ENCODE data around the gene ATP8A2. TPM values are rescaled to one million over a fixed set of nuclear protein-coding genes. Genes with fewer than 3 reads are reported as not detected.

ATP8A2 gene
- total RNA-seq, 1 experiment from 2014 or later = not detected

DNA sequence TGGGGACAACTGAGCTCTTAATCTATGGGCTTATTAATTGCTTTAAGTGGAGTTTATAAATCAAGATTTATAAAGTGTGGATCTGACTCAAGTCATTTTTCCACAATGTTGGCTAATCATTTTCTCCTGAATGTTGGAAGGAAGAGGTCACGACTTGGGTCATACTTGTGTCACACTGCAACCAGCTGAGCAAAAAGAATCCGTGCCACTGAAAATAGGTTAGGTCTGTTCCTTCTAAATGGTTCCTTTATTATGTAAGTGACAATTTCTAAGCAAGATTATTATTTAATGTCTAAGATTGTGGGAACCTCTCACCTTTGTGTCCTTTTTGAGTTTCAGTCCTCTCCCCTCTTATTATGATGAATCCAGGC lies 501.5 kb downstream of the ATP8A2 start:
- Histone ChIP-seq H3K4me3 (ENCODE audit: low read depth in 2 of 2, low read length in 2 of 2) (no peak overlapping the region), H3K27me3 (ENCODE audit: control insufficient read depth, insufficient read depth, low read length) (no peaks in the 10 kb centered on the region), H3K36me3 (ENCODE audit: control insufficient read depth, insufficient read depth, low read length) (no peaks in the 10 kb centered on the region), H3K9me3 (ENCODE audit: control insufficient read depth, insufficient read depth, low read depth, low read length) (no peaks in the 10 kb centered on the region), H3K4me1 (ENCODE audit: control insufficient read depth, insufficient read depth, low read length) (no peaks in the 10 kb centered on the region), H3K27ac (ENCODE audit: low read length) (no peak overlapping the region)
- DNase-seq (ENCODE audit: low read depth, low spot score) = no peak
- CTCF ChIA-PET = interaction anchor here (1.0 kb wide), 1 partner anchor 15 kb away, joined by 3 read pairs; no protein-coding TSS in a partner anchor
- no TSS peak for BruUV-seq (replicated peaks)
- intact Hi-C loops (cut with micrococcal nuclease; ENCODE audit: unreplicated experiment) (no loop called here), in situ Hi-C loops (cut with HindIII; ENCODE audit: low pct_unique_long_range_greater_than_20kb, low sequenced_read_pairs) (no loop called here)
- POLR2A ChIA-PET = no interaction called here
- ATAC-seq = no peak
- TF ChIP-seq, protein P1, sequence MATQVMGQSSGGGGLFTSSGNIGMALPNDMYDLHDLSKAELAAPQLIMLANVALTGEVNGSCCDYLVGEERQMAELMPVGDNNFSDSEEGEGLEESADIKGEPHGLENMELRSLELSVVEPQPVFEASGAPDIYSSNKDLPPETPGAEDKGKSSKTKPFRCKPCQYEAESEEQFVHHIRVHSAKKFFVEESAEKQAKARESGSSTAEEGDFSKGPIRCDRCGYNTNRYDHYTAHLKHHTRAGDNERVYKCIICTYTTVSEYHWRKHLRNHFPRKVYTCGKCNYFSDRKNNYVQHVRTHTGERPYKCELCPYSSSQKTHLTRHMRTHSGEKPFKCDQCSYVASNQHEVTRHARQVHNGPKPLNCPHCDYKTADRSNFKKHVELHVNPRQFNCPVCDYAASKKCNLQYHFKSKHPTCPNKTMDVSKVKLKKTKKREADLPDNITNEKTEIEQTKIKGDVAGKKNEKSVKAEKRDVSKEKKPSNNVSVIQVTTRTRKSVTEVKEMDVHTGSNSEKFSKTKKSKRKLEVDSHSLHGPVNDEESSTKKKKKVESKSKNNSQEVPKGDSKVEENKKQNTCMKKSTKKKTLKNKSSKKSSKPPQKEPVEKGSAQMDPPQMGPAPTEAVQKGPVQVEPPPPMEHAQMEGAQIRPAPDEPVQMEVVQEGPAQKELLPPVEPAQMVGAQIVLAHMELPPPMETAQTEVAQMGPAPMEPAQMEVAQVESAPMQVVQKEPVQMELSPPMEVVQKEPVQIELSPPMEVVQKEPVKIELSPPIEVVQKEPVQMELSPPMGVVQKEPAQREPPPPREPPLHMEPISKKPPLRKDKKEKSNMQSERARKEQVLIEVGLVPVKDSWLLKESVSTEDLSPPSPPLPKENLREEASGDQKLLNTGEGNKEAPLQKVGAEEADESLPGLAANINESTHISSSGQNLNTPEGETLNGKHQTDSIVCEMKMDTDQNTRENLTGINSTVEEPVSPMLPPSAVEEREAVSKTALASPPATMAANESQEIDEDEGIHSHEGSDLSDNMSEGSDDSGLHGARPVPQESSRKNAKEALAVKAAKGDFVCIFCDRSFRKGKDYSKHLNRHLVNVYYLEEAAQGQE (IDR thresholded peaks at IDR 0.05; ENCODE audit: insufficient read depth in 1 of 2, low read depth in 2 of 2, low read length in 1 of 2) = no peak
- TF ChIP-seq SIN3A (IDR thresholded peaks at IDR 0.05; ENCODE audit: borderline replicate concordance, insufficient read depth, low read depth, low read length) (no peak), POLR2AphosphoS5 (IDR thresholded peaks at IDR 0.05; ENCODE audit: low read depth, low read length) (no peak), TCF7L2 (IDR thresholded peaks at IDR 0.05; ENCODE audit: low read depth, low read length) (no peak)
- TF ChIP-seq, protein P2, sequence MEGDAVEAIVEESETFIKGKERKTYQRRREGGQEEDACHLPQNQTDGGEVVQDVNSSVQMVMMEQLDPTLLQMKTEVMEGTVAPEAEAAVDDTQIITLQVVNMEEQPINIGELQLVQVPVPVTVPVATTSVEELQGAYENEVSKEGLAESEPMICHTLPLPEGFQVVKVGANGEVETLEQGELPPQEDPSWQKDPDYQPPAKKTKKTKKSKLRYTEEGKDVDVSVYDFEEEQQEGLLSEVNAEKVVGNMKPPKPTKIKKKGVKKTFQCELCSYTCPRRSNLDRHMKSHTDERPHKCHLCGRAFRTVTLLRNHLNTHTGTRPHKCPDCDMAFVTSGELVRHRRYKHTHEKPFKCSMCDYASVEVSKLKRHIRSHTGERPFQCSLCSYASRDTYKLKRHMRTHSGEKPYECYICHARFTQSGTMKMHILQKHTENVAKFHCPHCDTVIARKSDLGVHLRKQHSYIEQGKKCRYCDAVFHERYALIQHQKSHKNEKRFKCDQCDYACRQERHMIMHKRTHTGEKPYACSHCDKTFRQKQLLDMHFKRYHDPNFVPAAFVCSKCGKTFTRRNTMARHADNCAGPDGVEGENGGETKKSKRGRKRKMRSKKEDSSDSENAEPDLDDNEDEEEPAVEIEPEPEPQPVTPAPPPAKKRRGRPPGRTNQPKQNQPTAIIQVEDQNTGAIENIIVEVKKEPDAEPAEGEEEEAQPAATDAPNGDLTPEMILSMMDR (IDR thresholded peaks at IDR 0.05) = no peak

DNA sequence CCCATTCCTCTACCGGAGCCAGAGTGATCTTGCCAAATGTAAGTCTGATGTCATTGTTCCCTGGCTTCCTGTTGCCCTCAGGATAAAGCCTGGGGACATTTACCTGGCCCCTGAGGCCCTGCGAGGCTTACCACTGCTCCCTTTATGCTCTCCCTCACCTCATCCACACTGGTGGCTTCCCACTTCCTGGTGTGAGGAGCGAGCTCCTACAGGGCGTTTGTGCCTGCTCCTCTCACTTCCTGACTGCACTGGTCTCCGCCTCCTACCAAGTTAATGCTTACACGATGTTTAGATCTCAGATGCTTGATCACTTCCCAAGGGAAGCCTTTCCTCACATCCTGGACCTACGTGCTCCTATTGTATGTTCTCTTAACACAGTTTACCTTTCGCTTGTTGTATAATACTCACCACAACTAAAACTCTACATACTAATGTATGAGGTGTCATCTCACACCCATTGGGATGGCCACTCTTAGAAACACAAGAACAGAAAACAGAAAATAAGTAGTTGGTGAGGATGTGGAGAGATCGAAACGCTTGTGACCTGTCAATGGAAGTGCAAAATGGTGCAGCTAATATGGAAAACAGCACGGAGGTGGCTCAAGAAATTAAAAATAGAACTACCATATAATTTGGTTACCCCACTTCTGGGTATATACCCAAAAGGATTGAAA lies 502.4 kb downstream of the ATP8A2 start:
- Histone ChIP-seq H3K27ac (ENCODE audit: low read length) (no peak overlapping the region), H3K4me3 (ENCODE audit: low read depth in 2 of 2, low read length in 2 of 2) (no peak overlapping the region), H3K4me1 (ENCODE audit: control insufficient read depth, insufficient read depth, low read length) (no peaks in the 10 kb centered on the region), H3K36me3 (ENCODE audit: control insufficient read depth, insufficient read depth, low read length) (no peaks in the 10 kb centered on the region), H3K9me3 (ENCODE audit: control insufficient read depth, insufficient read depth, low read depth, low read length) (no peaks in the 10 kb centered on the region), H3K27me3 (ENCODE audit: control insufficient read depth, insufficient read depth, low read length) (no peaks in the 10 kb centered on the region)
- ChIA-PET CTCF (no interaction called here), POLR2A (no interaction called here)
- intact Hi-C loops (cut with micrococcal nuclease; ENCODE audit: unreplicated experiment) (no loop called here), in situ Hi-C loops (cut with HindIII; ENCODE audit: low pct_unique_long_range_greater_than_20kb, low sequenced_read_pairs) (no loop called here)
- DNase-seq (ENCODE audit: low read depth, low spot score) = no peak
- no TSS peak for BruUV-seq (replicated peaks)
- no peak for ATAC-seq
- TF ChIP-seq, protein P2 (IDR thresholded peaks at IDR 0.05) = no peak
- no peak for TF ChIP-seq TCF7L2 (IDR thresholded peaks at IDR 0.05; ENCODE audit: low read depth, low read length)

Data from Panc1 (cell line).